ENCODE measurements around the gene TMPRSS3. TPM values are rescaled to one million over a fixed set of nuclear protein-coding genes. Genes with fewer than 3 reads are reported as not detected.

The TMPRSS3 gene
- total and polyA plus RNA-seq, 2 of the 13 experiments (the other 11 are each of a cell fraction or from before 2014, with no cell fraction given), result 2.8 to 16.9 TPM

GRCh38 chr21:42382915-42383314 is 12.9 kb downstream of the TMPRSS3 start:
- Histone ChIP-seq H3K79me2 (ENCODE audit: insufficient read depth, low read length) (no peaks in the 10 kb centered on the region), H4K20me1 (ENCODE audit: insufficient read depth, low read length) (no peaks in the 10 kb centered on the region), H3K36me3 (replicated peaks in 1 of 2; ENCODE audit: control insufficient read depth in 1 of 2, insufficient read depth in 2 of 2, low read length in 2 of 2) (no peaks in the 10 kb centered on the region), H3K4me1 (ENCODE audit: insufficient read depth, low read length) (peaks cover 47% of the 10 kb centered on the region), H3K27me3 (ENCODE audit: control insufficient read depth in 1 of 2, insufficient read depth in 2 of 2, low read length in 2 of 2) (no peaks in the 10 kb centered on the region), H3K9ac (ENCODE audit: insufficient read depth, low read depth, low read length) (no peak overlapping the region), H3K27ac (ENCODE audit: extremely low read length, insufficient read depth, low read length) (no peak overlapping the region), H3K4me2 (ENCODE audit: low read depth, low read length) (no peak overlapping the region), H3K9me3 (ENCODE audit: low read length) (no peaks in the 10 kb centered on the region), H3K4me3 (replicated peaks in 1 of 3; ENCODE audit: insufficient read depth in 1 of 3, low read depth in 2 of 3, low read length in 3 of 3) (no peak overlapping the region), H2AFZ (ENCODE audit: low read length) (no peak overlapping the region)
- in situ Hi-C loops (cut with HindIII; ENCODE audit: extremely low pct_ligation_motif_present, low pct_unique_long_range_greater_than_20kb), result loop anchor here (5.0 kb wide), 1 partner anchor 64 kb away; no protein-coding TSS in a partner anchor
- TF ChIP-seq MAF1 (CRISPR knock-in tag; IDR thresholded peaks at IDR 0.05; ENCODE audit: borderline replicate concordance) (no peak), BCL6 (CRISPR knock-in tag; IDR thresholded peaks at IDR 0.05) (no peak), RBAK (CRISPR knock-in tag; IDR thresholded peaks at IDR 0.05) (no peak), ATRX (CRISPR knock-in tag; IDR thresholded peaks at IDR 0.05; ENCODE audit: borderline replicate concordance) (no peak), FOXO4 (CRISPR knock-in tag; conservative IDR thresholded peaks at IDR 0.05) (no peak), SUZ12 (IDR thresholded peaks at IDR 0.05; ENCODE audit: low read depth, low read length) (no peak), NFYB (CRISPR knock-in tag; IDR thresholded peaks at IDR 0.05) (no peak), SP1 (IDR thresholded peaks at IDR 0.05) (no peak), SP1 (CRISPR knock-in tag; IDR thresholded peaks at IDR 0.05) (no peak), ZNF562 (CRISPR knock-in tag; IDR thresholded peaks at IDR 0.05; ENCODE audit: borderline replicate concordance) (no peak), DPF2 (CRISPR knock-in tag; IDR thresholded peaks at IDR 0.05; ENCODE audit: borderline replicate concordance, low read depth) (no peak), ZNF230 (CRISPR knock-in tag; IDR thresholded peaks at IDR 0.05) (no peak), ZNF138 (CRISPR knock-in tag; IDR thresholded peaks at IDR 0.05; ENCODE audit: low read depth) (no peak), ZKSCAN1 (IDR thresholded peaks at IDR 0.05; ENCODE audit: low read length) (no peak), ZNF18 (CRISPR knock-in tag; IDR thresholded peaks at IDR 0.05; ENCODE audit: insufficient replicate concordance) (no peak), ZNF383 (CRISPR knock-in tag; IDR thresholded peaks at IDR 0.05; ENCODE audit: borderline replicate concordance) (no peak), ZNF317 (CRISPR knock-in tag; IDR thresholded peaks at IDR 0.05) (no peak), ZNF143 (CRISPR knock-in tag; IDR thresholded peaks at IDR 0.05) (no peak)
- intact Hi-C loops (cut with micrococcal nuclease; ENCODE audit: unreplicated experiment), result no loop called here
- DNase-seq (ENCODE audit: low spot score), result no peak
- BruUV-seq (replicated peaks), result no TSS peak
- POLR2A ChIA-PET, result interaction anchor here (0.8 kb wide), 1 partner anchor 16 kb away, joined by 3 read pairs; the partner anchor contains the start of gene TFF1
- CTCF ChIA-PET (ENCODE audit: low intra/inter-chr PET ratio, low total read pairs), result interaction anchor here (2.5 to 2.9 kb wide), 2 partner anchors 67 to 72 kb away, joined by 16 to 30 read pairs; no protein-coding TSS in a partner anchor
- ATAC-seq, result no peak
- 92% methylated on average over 1 of the region's 6 CpGs for WGBS (ENCODE audit: low lambda C conversion rate)
- FAIRE-seq, result no peak

Data from HepG2 (cell line).